LHCN-M2 (cell line): ENCODE measurements around the gene POLDIP2. TPM values are rescaled to one million over a fixed set of nuclear protein-coding genes. Genes with fewer than 3 reads are reported as not detected.

Experiments
- DNase-seq: peaks from one replicate; pipeline ENCODE4 v3.0.0-alpha.2; 2012; ENCODE audit warnings: low read depth
- total RNA-seq: library from RNA; depleted of rRNA; stranded (reverse); fragments of >200 nt; gene quantifications from 2 replicates; pipeline ENCODE4 v1.2.3, GENCODE V29; 2014; rRNA removed

POLDIP2 gene
- total RNA-seq, 1 experiment from 2014 or later: 121 TPM

DNA sequence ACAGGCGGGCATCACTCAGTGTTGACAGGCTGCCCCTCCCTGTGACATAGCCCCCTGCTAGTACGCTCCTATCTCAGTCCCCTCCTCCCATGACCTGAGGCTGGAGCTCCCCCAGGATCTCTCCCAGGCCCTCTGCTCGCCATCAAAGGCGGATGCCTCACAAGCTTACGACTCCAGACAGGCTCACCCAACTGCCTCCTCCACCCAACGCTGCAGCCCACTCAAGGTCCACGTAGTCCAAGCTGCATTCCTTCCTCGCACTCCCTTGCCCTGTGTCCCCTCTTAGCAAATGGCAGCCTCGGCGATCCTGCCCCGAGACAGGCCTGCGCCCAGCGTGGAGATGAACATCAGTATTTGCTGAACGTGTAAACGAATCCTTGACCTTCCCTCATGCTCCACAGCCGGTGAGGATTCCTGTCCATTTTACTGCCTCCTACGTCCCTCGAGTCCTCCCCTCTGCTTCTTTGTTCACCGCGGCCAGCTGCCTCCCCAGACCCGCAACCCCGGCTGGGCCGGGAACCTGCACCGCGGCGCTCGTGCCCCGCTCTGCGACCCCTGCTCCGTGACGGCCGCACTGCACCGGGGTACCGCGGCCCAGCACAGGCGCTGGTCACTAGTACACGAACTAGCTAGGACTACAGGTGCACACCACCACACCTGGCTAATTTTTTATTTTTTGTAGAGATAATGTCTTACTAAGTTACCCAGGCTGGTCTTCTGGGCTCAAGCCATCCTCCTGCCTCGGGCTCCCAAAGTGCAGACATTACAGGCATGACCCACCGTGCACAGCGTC, 39.2 kb downstream of the POLDIP2 start:
- DNase-seq: no peak

DNA sequence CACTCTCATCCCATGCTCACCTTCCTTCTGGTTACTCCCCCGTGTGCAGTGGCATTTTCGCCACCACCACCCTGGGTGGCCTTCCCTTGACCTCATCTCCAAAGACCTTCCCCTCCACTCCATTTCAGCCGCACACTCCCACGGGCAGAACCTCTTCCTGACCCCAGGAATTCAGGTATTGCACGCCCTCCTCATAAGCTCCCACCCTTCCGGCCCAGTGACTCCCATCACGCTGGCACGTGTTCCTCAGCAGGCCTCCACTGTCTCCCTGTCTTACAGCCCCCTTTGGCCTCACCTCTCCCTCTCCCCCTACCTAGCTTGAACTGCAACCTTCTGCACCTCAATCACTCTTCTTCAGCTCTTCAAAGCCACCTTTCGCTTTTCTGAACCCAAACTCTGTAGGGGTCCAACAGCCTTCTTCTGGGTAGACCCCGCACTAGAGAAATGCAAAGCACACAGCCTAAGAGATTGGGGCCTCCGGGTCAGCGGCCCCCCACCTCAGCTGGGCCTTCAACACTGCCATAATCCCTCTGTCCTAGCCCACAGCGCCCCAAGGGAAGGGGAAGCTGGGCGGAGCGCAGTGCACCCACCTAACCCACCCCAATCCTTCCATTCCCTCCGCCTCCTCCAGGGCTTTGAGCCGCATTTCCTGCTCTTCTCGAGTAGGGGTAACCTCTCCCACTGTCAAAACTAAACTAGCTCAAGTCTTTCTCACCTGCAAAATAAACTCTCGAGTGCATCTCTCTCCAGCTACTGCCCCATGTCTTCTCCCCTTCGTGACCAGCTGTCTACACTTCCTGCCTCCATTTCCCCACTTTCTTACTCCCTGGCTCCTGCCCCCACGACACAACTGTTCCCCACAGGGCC, 40.0 kb downstream of the POLDIP2 start:
- DNase-seq: no peak

DNA sequence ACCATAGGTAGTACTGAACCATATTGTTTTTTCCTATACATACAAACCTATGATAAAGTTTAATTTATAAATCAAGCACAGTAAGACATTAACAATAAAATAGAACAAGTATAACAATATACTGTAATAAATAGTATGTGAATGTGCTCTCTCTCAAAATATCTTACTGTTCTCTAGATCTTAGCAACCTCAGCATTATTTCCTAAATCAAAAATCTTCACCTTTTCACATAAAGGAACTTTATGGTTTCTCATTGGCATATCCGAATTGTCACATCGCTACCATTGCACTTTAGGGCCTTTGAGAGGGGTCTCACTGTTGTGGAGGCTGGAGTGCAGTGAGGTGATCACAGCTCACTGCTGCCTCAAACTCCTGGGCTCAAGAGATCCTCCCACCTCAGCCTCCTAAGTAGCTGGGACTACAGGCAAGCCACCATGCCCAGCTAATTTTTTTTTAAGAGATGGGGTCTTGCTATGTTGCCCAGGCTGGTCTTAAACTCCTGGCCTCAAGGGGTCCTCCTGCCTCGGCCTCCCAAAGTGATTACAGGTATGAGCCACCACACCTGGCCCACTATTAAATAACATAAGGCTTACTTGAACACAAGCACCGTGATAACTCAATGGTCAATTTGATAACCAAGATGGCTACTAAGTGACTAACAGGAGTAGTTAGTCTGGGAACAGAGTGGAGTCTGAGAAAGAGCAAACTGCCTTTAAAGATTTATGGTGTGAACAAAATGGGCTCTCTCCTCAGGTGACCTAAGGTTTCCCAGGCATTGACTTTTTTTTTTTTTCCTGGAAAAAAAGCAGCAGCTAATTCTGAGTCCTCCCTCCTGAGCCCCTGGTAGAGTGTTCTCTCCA, 41.3 kb downstream of the POLDIP2 start:
- DNase-seq: no peak

- DNase-seq: no peak
Measured at GRCh38 chr17:28313841-28314240, 43.5 kb downstream of the POLDIP2 start.

GRCh38 chr17:28306954-28307401, 50.3 kb downstream of the POLDIP2 start:
- no peak for DNase-seq

DNA sequence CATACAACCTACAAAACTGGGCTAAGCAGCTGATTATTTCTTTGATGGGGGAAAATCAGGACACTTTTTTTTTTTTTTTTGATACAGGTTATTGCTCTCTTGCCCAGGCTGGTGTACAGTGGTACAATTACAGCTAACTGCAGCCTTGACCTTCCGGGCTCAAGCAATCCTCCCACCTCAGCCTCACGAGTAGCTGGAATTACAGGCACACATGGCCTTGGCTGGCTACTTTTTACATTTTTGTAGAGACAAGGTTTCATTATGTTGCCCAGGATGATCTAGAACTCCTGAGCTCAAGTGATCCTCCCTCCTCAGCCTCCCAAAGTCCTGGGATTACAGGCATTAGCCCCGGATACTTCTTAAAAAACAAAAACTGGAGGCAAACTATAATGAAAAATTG, 58.9 kb downstream of the POLDIP2 start:
- DNase-seq: no peak

Other genes starting within 250 kb of the POLDIP2 start
- 24.9 and 27.2 TPM in 2 replicates for gene TMEM97, start 38.3 kb downstream of the POLDIP2 start, total RNA-seq
- gene IFT20, start 22.1 kb downstream of the POLDIP2 start, total RNA-seq: 26.5 and 27.3 TPM in 2 replicates
- gene TNFAIP1, start 21.8 kb downstream of the POLDIP2 start, total RNA-seq: 18.0 and 19.7 TPM in 2 replicates
- gene SEBOX, start 7.7 kb upstream of the POLDIP2 start, total RNA-seq: not detected in 2 replicates
- gene VTN, start 12.8 kb upstream of the POLDIP2 start, total RNA-seq: 0.40 TPM in 1 of 2 replicates, not detected in the other
- 13.5 and 18.5 TPM in 2 replicates for gene SARM1, start 14.2 kb upstream of the POLDIP2 start, total RNA-seq
- 1.0 and 1.2 TPM in 2 replicates for gene SLC46A1, start 48.7 kb upstream of the POLDIP2 start, total RNA-seq
- not detected in 2 replicates for gene SLC13A2, start 116.1 kb upstream of the POLDIP2 start, total RNA-seq
- gene FOXN1, start 148.8 kb upstream of the POLDIP2 start, total RNA-seq: not detected in 2 replicates
- gene UNC119, start 195.1 kb upstream of the POLDIP2 start, total RNA-seq: 44.3 and 47.6 TPM in 2 replicates
- 45.2 and 65.0 TPM in 2 replicates for gene PIGS, start 214.0 kb upstream of the POLDIP2 start, total RNA-seq
- gene ALDOC, start 219.4 kb upstream of the POLDIP2 start, total RNA-seq: 38.5 and 47.4 TPM in 2 replicates
- 89.8 and 106 TPM in 2 replicates for gene SPAG5, start 241.5 kb upstream of the POLDIP2 start, total RNA-seq